ENCODE measurements around the gene MAPK11.

MAPK11 gene

GRCh38 chr22:50259302-50259701 lies 10.9 kb downstream of the MAPK11 start:
- no peak for DNase-seq

GRCh38 chr22:50258361-50259292 lies 11.6 kb downstream of the MAPK11 start:
- no peak for DNase-seq

GRCh38 chr22:50257451-50258360 lies 12.5 kb downstream of the MAPK11 start:
- DNase-seq: no peak

- no peak for DNase-seq
Measured at GRCh38 chr22:50257041-50257440, 13.1 kb downstream of the MAPK11 start.

- DNase-seq: no peak
Measured at GRCh38 chr22:50256258-50256862, 13.8 kb downstream of the MAPK11 start.

GRCh38 chr22:50255607-50256006 lies 14.6 kb downstream of the MAPK11 start:
- no peak for DNase-seq

GRCh38 chr22:50255099-50255498 lies 15.1 kb downstream of the MAPK11 start:
- no peak for DNase-seq

GRCh38 chr22:50253941-50254340 lies 16.2 kb downstream of the MAPK11 start:
- no peak for DNase-seq

GRCh38 chr22:50253046-50253915 lies 16.9 kb downstream of the MAPK11 start:
- no peak for DNase-seq

- DNase-seq: no peak
Measured at GRCh38 chr22:50252082-50253045, 17.8 kb downstream of the MAPK11 start.

GRCh38 chr22:50251477-50252081 lies 18.6 kb downstream of the MAPK11 start:
- no peak for DNase-seq

- DNase-seq: no peak
Measured at GRCh38 chr22:50250555-50251476, 19.4 kb downstream of the MAPK11 start, which contains the start of gene HDAC10. TSS of gene HDAC10 (minus strand) at chr22:50251265. CDS start at chr22:50251032, 233 bp downstream.

GRCh38 chr22:50250249-50250554 lies 20.0 kb downstream of the MAPK11 start:
- no peak for DNase-seq

GRCh38 chr22:50249341-50250248 lies 20.6 kb downstream of the MAPK11 start:
- no peak for DNase-seq

- no peak for DNase-seq
Measured at GRCh38 chr22:50248196-50249081, 21.7 kb downstream of the MAPK11 start.

GRCh38 chr22:50247748-50248147 lies 22.4 kb downstream of the MAPK11 start:
- DNase-seq: no peak
